ENCODE results near the gene HMGB4.

GRCh38 chr1:33906156-33906555 is 42.3 kb downstream of the HMGB4 start:
- TF ChIP-seq CTCF (IDR thresholded peaks at IDR 0.05) = no peak
- no peak for TF ChIP-seq POLR2A (IDR thresholded peaks at IDR 0.05)

Data from upper lobe of left lung (tissue), 4 donors.